ENCODE data around the gene TMEM18.

GRCh38 chr2:624096-624495, 53.1 kb downstream of the TMEM18 start:
- TF ChIP-seq CTCF (IDR thresholded peaks at IDR 0.05; ENCODE audit: poor library complexity) (no peak), EZH2 (IDR thresholded peaks at IDR 0.05; ENCODE audit: borderline replicate concordance) (no peak), EZH2phosphoT487 (IDR thresholded peaks at IDR 0.05; ENCODE audit: low read depth, severe bottlenecking, unreplicated experiment) (no peak)

All from hepatocyte (in vitro differentiated cells).